Dedifferentiated amniotic fluid mesenchymal stem cell (primary cell): Measurements from ENCODE around the gene CA10.

Source experiments
- DNase-seq: peaks from one replicate; pipeline ENCODE4 v3.0.0-alpha.2; 2016; ENCODE audit errors: extremely low spot score

The CA10 gene

GRCh38 chr17:51731941-51732722, 426.4 kb downstream of the CA10 start:
- DNase-seq = no peak

GRCh38 chr17:51730303-51731050, 428.0 kb downstream of the CA10 start:
- DNase-seq = no peak

DNA sequence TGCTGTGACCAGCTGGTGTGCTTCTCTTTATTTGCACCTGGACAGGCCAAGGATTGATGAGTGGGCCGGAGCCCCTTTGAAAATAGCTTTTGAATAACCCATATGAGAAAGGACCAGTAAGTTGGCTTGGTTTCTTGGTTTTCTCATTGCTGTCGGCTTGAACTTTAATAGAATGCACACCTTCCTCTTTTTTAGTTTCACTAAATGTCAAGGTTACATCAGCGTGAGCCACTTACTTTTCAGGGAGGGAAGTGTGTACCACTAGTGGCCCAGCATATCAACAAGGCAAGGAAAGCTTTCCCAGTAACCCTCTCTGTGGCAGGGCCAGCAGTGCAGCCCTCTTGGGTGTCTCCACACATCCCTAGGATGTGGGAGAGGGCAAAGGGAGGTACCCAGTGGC, 433.3 kb downstream of the CA10 start:
- DNase-seq = no peak

GRCh38 chr17:51724043-51724580, 434.4 kb downstream of the CA10 start:
- no peak for DNase-seq

DNA sequence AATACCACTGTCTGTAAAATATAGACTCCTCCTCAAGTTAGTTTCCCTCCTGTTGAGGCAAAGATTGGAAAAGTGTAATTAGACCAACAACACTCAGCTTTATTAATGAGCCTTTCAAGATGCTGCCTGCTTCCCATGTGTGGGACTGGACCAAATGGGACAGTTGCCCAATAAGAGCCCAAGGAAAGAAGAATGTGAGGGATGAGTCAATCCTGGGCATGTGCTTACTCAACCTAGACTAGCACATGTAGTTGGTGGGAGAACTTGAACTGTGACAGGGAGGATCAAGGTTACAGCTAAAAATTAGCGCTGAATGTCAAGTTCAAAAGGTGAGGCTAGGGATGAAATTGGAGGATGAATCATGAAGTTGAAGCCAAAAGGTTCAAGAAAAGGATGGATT, 435.5 kb downstream of the CA10 start:
- DNase-seq = no peak

DNA sequence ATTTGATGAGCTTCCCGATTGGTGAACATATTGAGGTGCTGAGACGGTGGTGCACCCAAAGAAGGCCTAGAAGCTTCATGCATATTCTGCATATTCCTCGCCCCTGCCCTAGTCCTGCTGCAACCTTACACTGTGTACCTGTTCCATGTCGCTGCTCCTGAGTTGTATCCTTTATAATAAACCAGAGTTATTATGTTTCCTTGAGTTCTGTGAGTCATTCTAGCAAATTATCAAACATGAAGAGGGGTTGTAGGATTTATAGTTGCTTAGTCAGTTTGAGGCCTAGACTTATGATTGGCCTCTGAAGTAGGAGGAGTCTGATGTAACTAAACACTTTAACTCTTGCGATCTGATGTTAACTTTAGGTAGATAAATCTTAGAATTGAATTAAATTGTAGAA, 436.8 kb downstream of the CA10 start:
- DNase-seq = no peak

GRCh38 chr17:51720439-51720838, 438.1 kb downstream of the CA10 start:
- no peak for DNase-seq

- no peak for DNase-seq
Observed at GRCh38 chr17:51718983-51719382, 439.5 kb downstream of the CA10 start.

- no peak for DNase-seq
Observed at GRCh38 chr17:51711581-51711980, 446.9 kb downstream of the CA10 start.

DNA sequence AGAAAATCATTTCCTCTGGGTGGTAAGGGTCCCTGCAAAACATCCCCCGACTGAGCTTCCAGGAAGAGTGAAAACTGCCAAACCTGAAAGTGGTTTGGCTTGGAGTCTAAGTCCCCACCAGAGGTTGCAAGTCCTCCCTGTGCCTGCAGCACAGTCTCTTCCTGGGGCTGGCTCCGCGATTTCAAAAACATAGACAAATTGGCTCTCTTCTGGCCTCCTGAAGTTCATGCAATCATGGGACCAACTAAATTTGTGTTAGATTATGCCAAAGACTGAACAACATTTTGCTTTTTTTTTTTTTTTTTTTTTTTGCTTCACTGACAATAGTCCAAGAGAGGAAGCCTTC, 447.9 kb downstream of the CA10 start:
- DNase-seq = no peak

DNA sequence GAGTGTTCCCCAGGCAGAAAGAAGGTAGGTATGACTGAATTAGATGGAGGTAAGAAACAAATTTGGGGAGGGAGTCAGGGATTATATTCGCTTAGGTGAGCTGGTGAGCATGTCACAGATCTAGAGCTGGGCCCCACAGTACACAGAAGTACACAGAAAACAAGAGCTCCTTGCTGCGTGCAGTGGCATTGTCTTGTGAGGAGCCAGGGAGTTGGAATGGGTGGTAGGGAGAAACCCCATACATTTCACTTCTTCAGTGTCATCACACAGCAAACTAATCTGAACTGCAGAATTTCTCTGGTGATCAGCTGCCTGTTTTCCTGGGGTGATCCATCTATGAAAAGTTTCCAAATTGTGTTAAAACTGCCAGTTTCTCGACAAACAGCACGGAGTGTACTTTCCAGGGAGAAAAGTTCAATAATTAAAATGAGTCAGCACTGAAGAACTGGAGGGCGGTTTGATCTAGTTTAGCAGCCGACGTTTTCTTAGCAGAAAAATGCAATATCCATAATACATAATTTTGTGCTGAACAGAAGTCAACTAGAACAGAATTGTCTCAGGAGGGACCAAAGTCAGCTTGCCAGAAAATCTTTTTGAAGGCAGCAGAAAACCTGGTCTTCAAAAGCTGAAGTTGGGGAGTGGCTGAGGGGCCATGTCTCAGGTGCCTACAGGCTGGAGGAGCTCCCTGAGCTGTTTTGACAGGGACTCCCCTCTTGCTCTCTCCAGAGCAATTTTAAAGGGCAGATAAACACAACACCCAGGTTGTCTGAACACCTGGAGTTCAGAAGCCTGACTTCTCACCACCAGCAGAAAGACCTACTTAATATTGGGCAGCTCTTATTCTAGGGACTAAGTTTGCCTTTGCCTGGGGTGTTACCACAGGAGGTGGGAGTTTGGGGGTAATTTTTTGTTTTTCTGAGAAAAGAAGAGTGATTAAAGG, 448.6 kb downstream of the CA10 start:
- DNase-seq = no peak

GRCh38 chr17:51707216-51707615, 451.3 kb downstream of the CA10 start:
- no peak for DNase-seq

DNA sequence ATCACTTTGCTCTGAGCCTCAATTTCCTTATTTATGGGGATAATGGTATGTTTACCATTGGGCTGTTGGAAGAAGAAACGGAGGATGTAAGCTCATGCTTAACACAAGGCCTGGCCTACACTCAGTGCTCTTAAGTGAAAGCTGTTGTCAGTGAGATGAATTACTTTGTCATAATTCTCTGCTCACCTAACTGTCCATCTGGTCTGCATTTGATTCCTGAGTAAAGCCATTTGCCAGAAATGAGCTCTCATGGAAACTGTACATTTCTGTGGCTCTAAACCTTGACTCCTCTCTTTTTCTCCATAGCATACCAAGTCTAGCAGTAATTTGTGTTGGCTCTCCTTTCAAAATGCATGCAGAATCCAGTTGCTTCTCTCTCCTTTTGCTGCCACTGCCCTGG, 452.4 kb downstream of the CA10 start:
- DNase-seq = no peak

- DNase-seq = no peak
Observed at GRCh38 chr17:51703361-51704341, 454.9 kb downstream of the CA10 start.

DNA sequence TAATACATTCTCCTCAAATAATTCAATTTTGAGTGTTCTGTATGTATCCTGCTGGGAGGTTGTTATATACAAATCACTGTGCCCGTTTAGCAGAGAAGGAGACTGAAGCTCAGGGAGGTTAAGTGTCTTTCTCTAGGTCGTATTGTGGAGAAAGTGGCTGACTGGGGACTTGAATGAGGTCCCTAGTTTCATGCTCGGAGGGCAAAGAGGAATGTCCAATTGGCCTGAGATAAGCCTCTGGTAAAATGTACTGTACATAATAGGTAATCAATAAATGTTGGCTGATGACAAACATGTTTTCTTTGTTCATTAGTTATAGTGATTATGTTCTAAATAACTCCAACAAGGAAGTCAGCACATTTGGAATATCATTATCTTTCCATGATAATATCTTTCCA, 455.6 kb downstream of the CA10 start:
- DNase-seq = no peak

DNA sequence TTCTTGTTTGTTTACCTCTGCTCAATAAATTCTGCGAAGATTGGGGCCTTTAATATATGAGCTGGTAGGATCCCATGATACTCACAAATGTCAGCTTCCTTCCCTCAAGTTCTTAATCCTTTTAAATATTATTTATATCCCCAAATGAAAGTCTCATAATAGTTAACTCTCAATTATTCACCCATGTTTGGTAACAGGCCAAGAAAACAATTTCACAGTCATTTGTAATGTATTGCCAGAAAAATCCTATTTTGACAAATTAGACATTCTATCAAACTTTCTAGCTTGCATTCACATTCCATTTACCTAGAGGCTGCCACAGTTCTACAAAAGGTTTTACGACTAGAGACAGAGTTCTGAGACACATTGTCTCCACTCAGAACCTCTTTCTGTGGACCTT, 457.0 kb downstream of the CA10 start:
- DNase-seq = no peak

DNA sequence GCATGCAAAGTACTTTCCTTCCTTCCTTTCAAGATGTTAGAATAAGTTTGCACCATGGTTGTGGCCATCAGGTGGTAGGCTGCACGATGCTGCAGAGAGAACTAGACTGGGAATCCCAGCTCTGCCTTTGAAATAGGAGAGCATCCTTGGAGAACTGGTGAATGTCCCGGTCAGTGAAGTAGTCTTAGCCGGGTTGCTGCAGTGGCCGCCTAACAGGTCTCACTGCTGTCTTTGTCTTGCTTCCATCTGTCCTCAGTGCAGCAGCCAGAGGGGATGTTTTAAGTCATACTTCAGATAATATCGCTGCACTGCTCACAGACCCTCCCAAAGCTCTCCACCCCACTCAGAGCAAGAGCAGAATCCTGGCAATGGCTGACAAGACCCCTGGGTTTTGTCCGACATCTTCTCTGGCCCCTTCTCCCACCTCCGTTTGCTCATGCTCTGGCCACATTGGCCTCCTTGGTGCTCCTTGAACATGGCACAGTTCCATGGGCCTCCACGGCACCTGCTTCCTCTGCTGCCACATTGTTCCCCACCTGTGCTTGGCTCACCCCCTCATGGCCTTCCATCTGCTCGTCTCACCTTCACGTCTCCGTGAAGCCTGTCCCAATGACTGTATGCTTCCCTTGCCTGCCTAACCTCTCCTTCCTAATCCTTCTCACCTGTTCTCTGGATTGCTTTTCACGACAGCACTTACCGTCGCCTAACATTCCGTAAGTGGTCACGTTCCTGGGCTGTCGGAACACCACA, 458.3 kb downstream of the CA10 start:
- no peak for DNase-seq

DNA sequence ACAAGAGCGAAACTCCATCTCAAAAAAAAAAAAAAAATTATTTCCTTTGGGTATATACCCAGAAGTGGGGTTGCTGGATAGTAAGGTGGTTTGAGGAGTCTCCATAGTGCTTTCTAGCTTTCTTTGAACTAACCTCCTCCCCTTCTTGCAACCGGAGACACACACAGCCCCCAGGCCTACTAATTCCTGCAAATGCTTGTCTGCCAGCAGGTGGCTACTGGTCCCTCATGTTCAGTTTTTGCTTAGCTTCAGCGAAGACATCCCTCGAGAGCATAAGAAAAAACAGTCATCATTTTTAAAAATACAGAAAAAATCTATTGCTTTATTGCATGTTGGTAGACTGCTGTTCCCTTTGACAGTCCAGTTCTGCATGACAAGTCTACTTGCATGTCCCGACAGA, 459.2 kb downstream of the CA10 start:
- no peak for DNase-seq

DNA sequence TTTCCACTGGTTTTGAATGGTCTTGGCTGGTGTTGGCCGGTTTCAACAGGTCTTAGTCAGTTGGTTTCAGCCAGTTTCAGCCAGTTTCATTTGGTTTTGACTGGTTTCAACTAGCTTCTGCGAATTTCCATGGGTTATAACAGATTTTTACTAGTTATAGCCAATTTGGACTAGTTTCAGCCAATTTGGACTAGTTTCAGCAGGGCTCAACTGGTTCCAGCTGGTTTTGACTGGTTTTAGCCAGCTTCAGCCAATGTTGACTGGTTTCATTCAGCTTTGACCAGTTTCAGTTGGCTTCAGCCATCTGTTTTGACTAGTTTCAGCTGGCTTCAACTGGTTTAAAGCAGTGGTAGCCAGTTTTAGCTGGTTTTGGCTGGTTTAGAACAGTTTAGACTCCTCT, 465.6 kb downstream of the CA10 start:
- DNase-seq = no peak

DNA sequence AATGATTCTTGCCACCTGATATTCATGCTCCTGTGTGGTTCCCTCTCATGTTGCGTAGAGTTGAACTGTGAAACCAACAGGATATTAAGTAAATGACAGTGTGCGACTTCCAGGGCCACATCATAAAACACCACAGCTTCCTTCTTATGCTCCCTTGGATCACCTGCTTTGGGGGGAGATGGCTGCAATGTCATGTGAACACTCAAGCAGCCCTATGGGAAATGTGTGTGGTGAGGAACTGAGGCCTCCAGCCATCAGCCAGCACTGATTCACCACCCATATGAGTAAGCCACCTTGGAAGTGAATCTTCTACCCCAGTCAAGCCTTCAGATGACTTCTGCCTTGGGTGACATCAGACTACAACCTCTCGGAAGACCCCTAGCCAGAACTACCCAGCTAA, 470.6 kb downstream of the CA10 start:
- no peak for DNase-seq
